Measurements from ENCODE around the gene BRSK2.

GRCh38 chr11:1340111-1340510, 49.6 kb upstream of the BRSK2 start:
- TF ChIP-seq POLR2A (IDR thresholded peaks at IDR 0.05): no peak
- TF ChIP-seq CTCF (IDR thresholded peaks at IDR 0.05): no peak

Measured in Peyer's patch (tissue), 4 donors.